ENCODE measurements around the gene SLC25A22.

SLC25A22 gene

DNA sequence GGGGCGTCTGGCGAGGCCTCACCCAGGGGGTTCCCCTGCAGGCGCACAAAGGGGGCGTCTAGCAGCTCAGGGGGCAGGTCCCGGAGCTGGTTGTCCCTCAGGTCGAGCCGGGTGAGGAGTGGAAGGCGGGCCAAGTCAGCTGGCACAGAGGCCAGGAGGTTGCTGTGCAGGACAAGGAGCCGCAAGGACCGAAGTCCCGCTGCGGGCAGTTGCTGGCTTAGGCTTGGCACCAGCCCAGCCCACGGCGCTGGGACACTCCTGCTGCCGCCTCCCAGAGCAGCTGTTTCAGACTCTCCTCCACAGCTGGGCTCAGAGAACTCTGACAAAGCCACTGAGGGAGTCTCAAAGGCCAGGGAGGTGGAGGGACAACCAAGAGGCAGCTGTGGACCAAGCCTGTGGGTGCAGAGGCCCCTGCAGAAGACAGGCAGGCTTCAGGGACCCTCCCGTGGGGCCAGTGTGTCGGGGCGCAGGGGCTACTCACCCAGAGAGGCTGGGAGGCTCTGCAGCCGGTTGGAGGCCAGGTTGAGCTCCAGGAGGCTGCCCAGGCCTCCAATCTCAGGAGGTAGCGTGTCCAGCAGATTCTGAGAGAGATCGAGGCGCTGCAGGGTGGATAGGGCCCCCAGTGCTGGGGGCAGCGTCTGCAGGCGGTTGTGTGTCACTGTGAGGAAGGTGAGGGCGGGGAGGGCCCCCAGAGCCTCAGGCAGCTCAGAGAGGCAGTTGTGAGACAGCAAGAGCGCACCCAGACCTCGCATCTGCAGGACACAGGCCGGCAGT, 4.8 kb upstream of the SLC25A22 start:
- Histone ChIP-seq H3K27me3 (ENCODE audit: low read depth, low read length) (no peaks in the 10 kb centered on the region), H4K20me1 (ENCODE audit: insufficient read depth, low read length) (no peaks in the 10 kb centered on the region), H3K9me3 (ENCODE audit: insufficient read depth, low read length) (no peaks in the 10 kb centered on the region), H3K36me3 (replicated peaks; ENCODE audit: low read depth, low read length) (no peaks in the 10 kb centered on the region), H3K4me3 (ENCODE audit: low read length) (no peak overlapping the region), H3K79me2 (ENCODE audit: low read length) (peaks cover 4% of the 10 kb centered on the region), H3K4me1 (ENCODE audit: low read length) (peaks cover 13% of the 10 kb centered on the region; the same call in 1 of the 2 replicates), H3K4me2 (ENCODE audit: low read length) (no peak overlapping the region), H2AFZ (ENCODE audit: low read depth, low read length) (no peak overlapping the region), H3K27ac (ENCODE audit: low read length) (no peak overlapping the region), H3K9ac (ENCODE audit: low read length) (no peak overlapping the region)
- TF ChIP-seq, protein P1, sequence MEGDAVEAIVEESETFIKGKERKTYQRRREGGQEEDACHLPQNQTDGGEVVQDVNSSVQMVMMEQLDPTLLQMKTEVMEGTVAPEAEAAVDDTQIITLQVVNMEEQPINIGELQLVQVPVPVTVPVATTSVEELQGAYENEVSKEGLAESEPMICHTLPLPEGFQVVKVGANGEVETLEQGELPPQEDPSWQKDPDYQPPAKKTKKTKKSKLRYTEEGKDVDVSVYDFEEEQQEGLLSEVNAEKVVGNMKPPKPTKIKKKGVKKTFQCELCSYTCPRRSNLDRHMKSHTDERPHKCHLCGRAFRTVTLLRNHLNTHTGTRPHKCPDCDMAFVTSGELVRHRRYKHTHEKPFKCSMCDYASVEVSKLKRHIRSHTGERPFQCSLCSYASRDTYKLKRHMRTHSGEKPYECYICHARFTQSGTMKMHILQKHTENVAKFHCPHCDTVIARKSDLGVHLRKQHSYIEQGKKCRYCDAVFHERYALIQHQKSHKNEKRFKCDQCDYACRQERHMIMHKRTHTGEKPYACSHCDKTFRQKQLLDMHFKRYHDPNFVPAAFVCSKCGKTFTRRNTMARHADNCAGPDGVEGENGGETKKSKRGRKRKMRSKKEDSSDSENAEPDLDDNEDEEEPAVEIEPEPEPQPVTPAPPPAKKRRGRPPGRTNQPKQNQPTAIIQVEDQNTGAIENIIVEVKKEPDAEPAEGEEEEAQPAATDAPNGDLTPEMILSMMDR (IDR thresholded peaks at IDR 0.05; ENCODE audit: low read depth, low read length), result no peak
- no peak for TF ChIP-seq EZH2phosphoT487 (IDR thresholded peaks at IDR 0.05; ENCODE audit: low read depth)

DNA sequence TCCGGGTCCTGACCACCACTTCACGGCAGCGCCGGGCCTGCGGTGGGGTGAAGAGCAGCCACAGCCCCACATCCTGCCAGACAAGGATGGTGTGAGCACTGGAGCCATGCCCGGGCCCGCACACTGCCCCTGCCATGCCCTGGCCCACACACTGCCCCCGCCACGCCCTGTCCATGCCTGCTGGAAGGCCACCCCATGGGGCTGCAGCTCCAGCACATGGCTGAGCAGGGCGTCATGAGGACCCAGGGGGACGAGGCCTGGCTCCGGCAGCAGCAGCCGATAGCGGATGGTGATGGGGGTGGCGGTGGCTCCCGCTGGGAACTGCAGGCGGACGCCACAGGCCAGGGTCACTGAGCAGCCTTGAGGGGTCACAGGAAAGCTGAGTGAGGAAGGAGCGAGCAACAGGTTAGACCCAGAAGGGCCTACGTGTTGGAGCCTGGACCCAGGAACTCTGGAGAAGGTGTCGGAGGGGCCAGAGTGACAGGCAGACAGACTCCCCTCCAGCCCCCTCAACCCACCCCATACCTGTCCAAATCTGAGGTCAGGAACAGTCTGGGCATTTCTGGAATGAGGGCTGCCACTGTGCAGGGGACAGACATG, 4.0 kb upstream of the SLC25A22 start:
- Histone ChIP-seq H3K9ac (ENCODE audit: low read length) (no peak overlapping the region), H3K4me1 (ENCODE audit: low read length) (peaks cover 12% of the 10 kb centered on the region; the same call in 1 of the 2 replicates), H3K4me3 (ENCODE audit: low read length) (no peak overlapping the region), H3K4me2 (ENCODE audit: low read length) (no peak overlapping the region), H3K9me3 (ENCODE audit: insufficient read depth, low read length) (no peaks in the 10 kb centered on the region), H2AFZ (ENCODE audit: low read depth, low read length) (no peak overlapping the region), H4K20me1 (ENCODE audit: insufficient read depth, low read length) (no peaks in the 10 kb centered on the region), H3K27me3 (ENCODE audit: low read depth, low read length) (no peaks in the 10 kb centered on the region), H3K36me3 (replicated peaks; ENCODE audit: low read depth, low read length) (no peaks in the 10 kb centered on the region), H3K79me2 (ENCODE audit: low read length) (peaks cover 6% of the 10 kb centered on the region; the same call in 1 of the 2 replicates), H3K27ac (ENCODE audit: low read length) (no peak overlapping the region)
- TF ChIP-seq, protein P1 (IDR thresholded peaks at IDR 0.05; ENCODE audit: low read depth, low read length), result no peak
- TF ChIP-seq EZH2phosphoT487 (IDR thresholded peaks at IDR 0.05; ENCODE audit: low read depth), result no peak

DNA sequence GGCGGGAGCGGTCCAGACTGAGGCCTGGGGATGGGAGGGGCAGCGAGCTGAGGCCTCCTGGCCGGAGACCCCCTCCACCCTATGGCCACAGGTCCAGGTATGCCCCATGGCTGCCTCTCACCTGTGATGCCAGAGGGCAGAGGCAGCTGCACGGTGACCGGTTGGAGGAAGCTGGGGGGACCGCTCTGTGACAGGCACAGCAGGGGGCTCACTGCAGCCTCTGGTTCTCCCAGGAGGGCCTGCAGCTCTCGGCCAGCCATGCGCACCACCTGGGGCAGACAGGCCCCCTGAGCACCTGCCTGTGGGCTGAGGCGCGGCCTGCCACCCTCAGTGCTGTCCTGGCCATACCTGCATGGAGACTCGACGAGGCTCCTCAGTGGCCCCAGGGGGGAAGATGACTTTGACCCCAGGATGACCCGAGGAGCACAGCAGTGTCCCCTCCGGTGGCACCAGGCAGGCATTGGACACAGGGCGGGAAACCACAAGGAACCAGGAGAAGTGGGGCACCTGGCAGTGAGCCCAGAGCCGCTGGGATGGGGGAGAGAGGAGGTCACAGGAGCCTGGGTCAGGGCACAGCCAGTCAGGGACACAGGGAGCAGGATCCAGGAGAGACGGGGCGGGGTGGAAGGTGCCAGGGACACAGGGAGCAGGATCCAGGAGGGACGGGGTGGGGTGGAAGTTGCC, 3.2 kb upstream of the SLC25A22 start:
- H3K4me1 ChIP-seq (ENCODE audit: low read length), result peaks cover 19% of the 10 kb centered on the region
- H3K36me3 ChIP-seq (replicated peaks; ENCODE audit: low read depth, low read length), result no peaks in the 10 kb centered on the region
- H3K4me2 ChIP-seq (ENCODE audit: low read length), result no peak overlapping the region
- H4K20me1 ChIP-seq (ENCODE audit: insufficient read depth, low read length), result peaks cover 4% of the 10 kb centered on the region; the same call in 1 of the 2 replicates
- no peaks in the 10 kb centered on the region for H3K27me3 ChIP-seq (ENCODE audit: low read depth, low read length)
- H3K4me3 ChIP-seq (ENCODE audit: low read length), result no peak overlapping the region
- no peak overlapping the region for H3K9ac ChIP-seq (ENCODE audit: low read length)
- no peak overlapping the region for H3K27ac ChIP-seq (ENCODE audit: low read length)
- H2AFZ ChIP-seq (ENCODE audit: low read depth, low read length), result no peak overlapping the region
- no peak for TF ChIP-seq EZH2phosphoT487 (IDR thresholded peaks at IDR 0.05; ENCODE audit: low read depth)
- H3K9me3 ChIP-seq (ENCODE audit: insufficient read depth, low read length), result no peaks in the 10 kb centered on the region
- peaks cover 15% of the 10 kb centered on the region for H3K79me2 ChIP-seq (ENCODE audit: low read length)

DNA sequence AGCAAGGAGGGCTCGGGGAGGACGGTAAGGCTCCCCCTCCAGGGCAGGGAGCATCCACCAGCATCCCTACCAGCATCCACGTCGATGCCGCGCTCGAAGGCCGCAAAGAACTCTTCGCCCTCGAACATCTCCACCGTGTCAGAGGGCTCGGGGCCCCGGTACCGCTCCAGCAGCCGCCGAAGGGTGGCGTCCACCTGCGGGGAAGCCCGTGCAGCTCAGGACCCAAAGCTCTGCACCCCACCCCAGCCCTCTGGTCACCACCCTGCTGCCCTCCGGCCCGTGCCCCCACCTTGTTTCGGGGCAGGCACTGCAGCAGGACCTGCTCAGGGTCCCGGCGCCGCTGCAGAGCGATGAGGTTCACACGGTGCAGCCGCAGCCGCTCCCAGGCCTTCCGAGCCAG, 2.4 kb upstream of the SLC25A22 start:
- peaks cover 18% of the 10 kb centered on the region for H3K4me1 ChIP-seq (ENCODE audit: low read length)
- H3K4me3 ChIP-seq (ENCODE audit: low read length), result no peak overlapping the region
- no peak overlapping the region for H3K27ac ChIP-seq (ENCODE audit: low read length)
- H3K4me2 ChIP-seq (ENCODE audit: low read length), result no peak overlapping the region
- no peak for TF ChIP-seq EZH2phosphoT487 (IDR thresholded peaks at IDR 0.05; ENCODE audit: low read depth)
- TF ChIP-seq, protein P1 (IDR thresholded peaks at IDR 0.05; ENCODE audit: low read depth, low read length), result no peak
- H3K9ac ChIP-seq (ENCODE audit: low read length), result no peak overlapping the region
- no peaks in the 10 kb centered on the region for H3K9me3 ChIP-seq (ENCODE audit: insufficient read depth, low read length)
- H4K20me1 ChIP-seq (ENCODE audit: insufficient read depth, low read length), result peaks cover 4% of the 10 kb centered on the region; the same call in 1 of the 2 replicates
- H3K36me3 ChIP-seq (replicated peaks; ENCODE audit: low read depth, low read length), result no peaks in the 10 kb centered on the region
- no peak overlapping the region for H2AFZ ChIP-seq (ENCODE audit: low read depth, low read length)
- H3K79me2 ChIP-seq (ENCODE audit: low read length), result peaks cover 21% of the 10 kb centered on the region
- H3K27me3 ChIP-seq (ENCODE audit: low read depth, low read length), result no peaks in the 10 kb centered on the region

Data from OCI-LY3 (cell line).